Mesodermal cell (in vitro differentiated cells): Measurements from ENCODE around the gene TMCO4.
"Not testable (repeated sequence)": the region's sequence is repeated elsewhere in the genome, so short reads cannot be mapped to it uniquely, and the experiment has no call there.

ENCODE experiments used
- H3K27ac ChIP-seq: 2 replicates; pipeline ENCODE4 v1.7.0; 2013; ENCODE audit warnings: mild to moderate bottlenecking, low read depth, low read length, moderate library complexity; ENCODE audit not compliant: severe bottlenecking
- H3K36me3 ChIP-seq: 2 replicates; pipeline ENCODE4 v1.7.1; 2013; ENCODE audit warnings: mild to moderate bottlenecking, low read length, moderate library complexity; ENCODE audit not compliant: control insufficient read depth, insufficient read depth
- H3K4me1 ChIP-seq: one replicate; pipeline ENCODE4 v1.7.1; 2013; ENCODE audit warnings: mild to moderate bottlenecking, low read length; ENCODE audit not compliant: insufficient read depth, control insufficient read depth, poor library complexity, severe bottlenecking
- H3K4me3 ChIP-seq: 2 replicates; pipeline ENCODE4 v1.7.0; 2013; ENCODE audit warnings: low read length, control low read depth, mild to moderate bottlenecking; ENCODE audit not compliant: insufficient read depth, poor library complexity, severe bottlenecking; ENCODE audit errors: extremely low read depth
- H3K9me3 ChIP-seq: 2 replicates; pipeline ENCODE4 v1.7.1; 2013; ENCODE audit warnings: mild to moderate bottlenecking, low read length, moderate library complexity; ENCODE audit not compliant: control insufficient read depth
- WGBS, 2 experiments: methylation state at CpG; one replicate each; pipeline ENCODE4 v1.1.5; 2013; ENCODE audit warnings: missing lambda C conversion rate in 2 of 2; ENCODE audit not compliant: insufficient coverage in 2 of 2; 5-methylcytosine and 5-hydroxymethylcytosine counted together

Gene TMCO4

DNA sequence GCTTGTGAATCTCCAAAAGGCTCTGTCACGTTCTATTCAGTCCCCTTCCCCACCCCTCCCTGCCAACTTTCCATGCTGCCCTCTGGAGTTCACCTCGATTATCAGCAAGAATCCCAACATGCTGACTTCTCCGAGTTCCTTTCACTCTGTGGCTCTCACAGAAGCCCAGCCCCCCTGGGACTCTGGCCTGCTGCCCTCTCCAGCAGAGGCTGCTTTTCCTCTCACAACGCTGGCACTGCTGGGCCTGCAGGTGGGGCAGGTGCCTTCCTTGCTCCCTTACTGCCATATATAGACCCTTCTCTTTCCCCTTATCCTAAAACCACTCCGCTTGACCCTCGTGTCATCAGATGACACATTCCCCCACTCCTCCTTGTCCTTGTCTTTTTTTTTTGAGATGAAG is 25.6 kb upstream of the TMCO4 start:
- 50% methylated on average over 6 of the region's 6 CpGs for WGBS, 2 experiments
- Histone ChIP-seq H3K36me3 (no peaks in the 10 kb centered on the region), H3K9me3 (no peaks in the 10 kb centered on the region), H3K4me3 (no peak overlapping the region), H3K4me1 (peaks cover 5% of the 10 kb centered on the region), H3K27ac (no peak overlapping the region)

DNA sequence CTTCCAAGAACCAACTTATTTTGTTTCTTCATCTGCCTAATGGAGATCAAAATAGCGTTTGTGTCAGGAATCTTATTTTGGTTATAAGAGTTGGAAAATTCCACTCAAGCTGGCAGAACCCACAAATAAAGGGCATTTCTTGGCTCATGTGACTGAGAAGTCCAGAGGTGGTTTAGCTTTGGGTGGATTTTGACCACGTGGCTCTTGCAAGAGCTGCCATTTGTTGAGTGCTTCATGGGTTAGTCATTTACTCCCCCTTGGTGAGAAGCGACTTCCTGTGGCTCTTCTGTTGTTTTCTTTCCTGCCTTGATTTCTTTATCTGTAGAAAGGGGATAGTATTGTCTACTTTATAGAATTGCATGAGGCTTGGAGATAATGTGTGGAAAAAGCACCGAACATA is 24.8 kb upstream of the TMCO4 start:
- Histone ChIP-seq H3K4me3 (no peak overlapping the region), H3K36me3 (no peaks in the 10 kb centered on the region)
- WGBS, 2 experiments: 74 to 78% methylated on average over 3 of the region's 4 CpGs

DNA sequence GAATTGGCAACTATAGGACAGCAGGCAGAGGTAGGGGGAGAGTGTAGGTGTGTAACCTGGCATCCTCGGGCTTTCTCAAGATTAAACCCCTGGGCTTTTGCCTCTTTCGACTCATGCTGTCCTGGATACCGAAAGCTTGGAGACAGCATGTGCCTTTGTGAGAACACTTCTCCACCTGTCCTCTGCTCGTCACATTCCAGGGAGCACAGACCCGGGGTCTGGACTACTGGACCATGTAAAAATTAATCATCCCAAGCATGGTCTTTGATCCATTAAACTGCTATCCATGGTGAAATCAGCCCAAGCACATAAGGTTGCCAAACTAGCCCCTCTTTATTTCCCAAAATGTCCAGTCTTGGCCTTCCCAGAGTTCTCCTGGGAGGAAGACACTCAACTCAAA is 24.3 kb upstream of the TMCO4 start:
- Histone ChIP-seq H3K36me3 (no peaks in the 10 kb centered on the region), H3K27ac (no peak overlapping the region), H3K4me3 (no peak overlapping the region), H3K4me1 (peaks cover 5% of the 10 kb centered on the region), H3K9me3 (no peaks in the 10 kb centered on the region)
- WGBS, 2 experiments: 74 to 93% methylated on average over 4 to 5 of the region's 5 CpGs

More for the DNA sequence above, 24.8 kb upstream of the TMCO4 start:
- H3K27ac ChIP-seq: no peak overlapping the region
- peaks cover 5% of the 10 kb centered on the region for H3K4me1 ChIP-seq
- H3K9me3 ChIP-seq: no peaks in the 10 kb centered on the region

DNA sequence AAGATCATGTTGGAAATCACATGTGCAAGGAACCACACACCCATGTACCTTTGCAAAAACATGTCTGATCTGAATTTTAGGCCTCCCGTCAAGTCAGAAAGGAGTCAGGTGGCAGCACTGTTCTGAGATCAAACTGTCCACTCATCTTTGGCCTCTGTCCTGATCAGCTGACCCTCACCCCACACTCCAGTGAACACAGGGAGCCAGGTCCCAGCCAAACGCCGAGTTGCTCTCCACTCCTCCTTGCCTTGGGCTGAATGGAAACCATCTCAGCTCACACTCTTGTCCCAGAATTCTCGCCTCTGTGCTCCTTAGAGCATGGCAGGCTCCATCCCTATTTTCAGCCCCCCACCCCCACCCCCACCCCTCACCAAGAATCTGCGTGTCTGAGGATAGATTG is 20.0 kb upstream of the TMCO4 start:
- no peaks in the 10 kb centered on the region for H3K36me3 ChIP-seq
- H3K27ac ChIP-seq: no peak overlapping the region
- H3K4me3 ChIP-seq: no peak overlapping the region
- H3K9me3 ChIP-seq: no peaks in the 10 kb centered on the region
- H3K4me1 ChIP-seq: peaks cover 3% of the 10 kb centered on the region
- 71 to 83% methylated on average over 3 of the region's 5 CpGs for WGBS, 2 experiments

DNA sequence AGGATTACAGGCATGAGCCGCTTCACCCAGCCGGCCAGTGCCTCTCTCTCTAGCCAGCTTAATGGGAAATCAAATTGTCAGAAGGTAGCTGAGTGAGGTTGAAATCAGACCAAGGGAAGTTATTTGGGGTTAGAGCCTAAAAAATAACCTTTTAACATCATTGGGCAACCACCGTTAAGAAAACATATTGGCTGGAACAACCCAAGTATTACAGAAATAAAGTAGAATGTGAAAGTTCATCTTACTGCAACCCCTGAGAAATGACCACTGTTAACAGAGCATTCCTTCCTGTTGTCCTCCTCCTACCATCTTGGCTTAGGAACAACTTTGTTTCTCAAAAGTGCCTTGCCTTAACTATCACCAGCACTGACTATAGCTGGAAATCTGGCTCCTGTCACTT is 18.6 kb upstream of the TMCO4 start:
- no peaks in the 10 kb centered on the region for H3K4me1 ChIP-seq
- H3K4me3 ChIP-seq: no peak overlapping the region
- no peak overlapping the region for H3K27ac ChIP-seq
- H3K9me3 ChIP-seq: no peaks in the 10 kb centered on the region
- no peaks in the 10 kb centered on the region for H3K36me3 ChIP-seq
- 100% methylated on average over 1 of the region's 3 CpGs; no CpG with 5 or more reads in 1 of the 2 experiments for WGBS, 2 experiments

DNA sequence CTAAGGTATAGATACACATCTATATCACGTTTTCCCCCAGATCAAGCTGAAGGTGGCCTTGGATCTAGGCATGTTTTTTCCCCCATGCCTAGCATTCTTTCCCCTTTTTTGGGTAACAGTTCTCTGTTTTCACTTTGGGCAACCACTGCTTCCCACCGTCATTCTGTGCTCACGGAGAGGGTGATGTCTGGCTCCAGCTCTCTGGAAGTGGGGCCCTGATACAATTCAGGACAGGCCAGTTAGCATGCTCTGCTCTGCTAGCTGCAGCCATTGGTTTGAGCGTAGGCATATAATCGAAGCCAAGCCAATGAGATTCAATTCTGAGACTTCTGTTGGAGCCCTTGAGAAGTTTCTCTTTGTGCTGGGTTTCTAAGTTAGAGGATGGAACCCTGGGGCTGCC is 17.4 kb upstream of the TMCO4 start:
- Histone ChIP-seq H3K36me3 (no peaks in the 10 kb centered on the region), H3K9me3 (no peaks in the 10 kb centered on the region), H3K4me1 (no peaks in the 10 kb centered on the region), H3K4me3 (no peak overlapping the region), H3K27ac (no peak overlapping the region)
- WGBS, 2 experiments: 67 to 79% methylated on average over 5 of the region's 5 CpGs

DNA sequence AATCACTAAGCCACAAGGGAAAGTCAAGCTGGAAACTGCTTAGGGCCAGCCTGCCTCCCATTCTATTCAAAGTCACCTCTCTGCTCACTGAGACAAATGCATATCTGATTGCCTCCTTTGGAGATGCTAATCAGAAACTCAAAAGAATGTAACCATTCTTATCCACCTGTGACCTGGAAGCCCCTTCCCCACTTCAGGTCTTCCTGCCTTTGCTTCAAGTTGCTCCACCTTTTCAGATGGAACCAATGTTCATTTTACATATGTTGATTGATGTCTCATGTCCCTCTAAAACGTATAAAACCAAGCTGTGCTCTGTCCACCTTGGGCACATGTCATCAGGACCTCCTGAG is 17.0 kb upstream of the TMCO4 start:
- not testable (repeated sequence) for H3K4me3 ChIP-seq, H3K4me1 ChIP-seq, H3K9me3 ChIP-seq, H3K36me3 ChIP-seq, H3K27ac ChIP-seq
- 0 to 56% methylated on average over 1 of the region's 1 CpG for WGBS, 2 experiments

DNA sequence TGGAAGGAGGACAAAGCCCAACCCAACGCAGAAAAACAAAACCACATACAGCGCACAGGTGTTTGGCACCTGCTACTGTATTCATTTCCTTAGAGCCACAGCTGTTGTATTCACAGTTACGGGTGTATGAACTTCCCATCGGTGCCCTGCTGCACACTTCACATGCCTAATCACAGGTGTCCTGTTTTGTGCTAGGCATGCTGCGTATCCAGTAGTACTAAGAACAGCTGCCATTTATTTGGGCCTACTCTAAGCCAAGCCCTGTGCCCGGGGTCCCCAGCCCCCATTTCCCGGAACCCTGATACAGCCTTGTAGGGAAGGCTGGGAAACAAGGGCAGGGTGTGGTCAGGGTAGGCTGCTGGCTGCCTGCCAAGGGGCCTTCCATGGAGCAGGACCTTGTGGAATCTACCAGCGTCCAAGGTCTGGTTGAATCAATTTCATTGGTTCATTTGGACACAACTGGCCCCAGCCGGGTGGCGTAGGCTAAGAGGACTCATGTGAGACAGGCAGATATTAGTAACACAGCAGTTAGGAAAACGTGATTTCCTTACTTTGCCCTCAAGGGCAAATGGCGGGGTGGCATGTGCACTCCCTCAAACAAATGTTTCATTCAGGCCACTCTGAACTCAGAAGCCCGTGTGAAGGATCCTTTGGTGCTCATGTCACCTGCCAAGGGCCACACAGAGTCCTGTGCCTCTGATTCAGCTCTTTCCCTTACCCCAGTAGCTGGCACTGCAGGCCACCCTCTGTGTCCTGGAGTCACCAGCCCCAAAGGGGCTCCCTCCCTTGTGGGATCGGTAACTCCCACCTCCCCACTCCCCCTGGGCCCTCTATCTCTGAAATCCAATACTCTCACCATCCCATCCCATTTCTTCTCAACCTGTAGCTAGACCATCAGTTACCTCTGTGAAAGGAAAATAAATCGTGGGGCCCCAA is 16.4 kb upstream of the TMCO4 start:
- Histone ChIP-seq H3K9me3 (no peaks in the 10 kb centered on the region), H3K4me1 (peaks cover 4% of the 10 kb centered on the region), H3K27ac (no peak overlapping the region), H3K36me3 (no peaks in the 10 kb centered on the region), H3K4me3 (no peak overlapping the region)
- WGBS, 2 experiments: 81 to 83% methylated on average over 12 to 15 of the region's 15 CpGs

DNA sequence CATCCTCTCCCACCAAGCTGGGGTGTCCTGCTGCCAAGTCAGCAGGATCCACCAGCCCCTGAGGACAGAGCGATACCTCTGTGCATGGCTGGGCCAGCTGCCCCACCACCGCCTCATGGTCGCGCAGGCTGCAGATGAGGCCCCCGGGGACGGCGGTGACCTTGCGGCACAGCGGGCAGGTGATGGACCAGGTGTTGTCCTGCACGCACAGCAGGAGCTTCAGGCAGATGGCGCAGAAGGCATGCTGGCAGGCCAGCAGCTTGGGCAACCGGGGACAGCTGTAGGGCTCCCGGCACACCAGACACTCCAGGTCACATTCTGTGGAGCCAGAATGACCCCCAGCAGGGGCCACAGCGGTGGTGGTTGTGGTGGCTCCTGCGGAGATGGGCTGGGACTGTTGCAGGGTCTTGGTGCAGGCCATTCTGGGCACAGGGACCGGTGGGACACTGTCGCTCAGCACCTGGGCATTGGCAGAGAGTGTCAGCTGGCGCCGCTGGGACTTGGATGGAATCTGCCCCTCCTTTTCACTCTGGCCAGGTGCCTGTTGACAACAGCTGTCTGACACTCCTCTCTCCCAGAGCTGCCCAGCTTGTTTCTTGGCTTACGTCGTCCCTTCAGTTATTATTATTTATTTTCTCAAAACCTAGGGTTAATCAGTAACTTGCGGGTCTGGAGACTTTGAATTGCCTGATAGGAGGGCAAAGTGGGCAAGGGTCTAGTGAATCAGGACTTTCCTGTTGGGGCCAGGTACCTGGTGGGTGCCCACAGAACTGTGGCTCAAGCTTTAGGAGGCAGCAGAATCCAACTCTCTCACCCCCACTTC is 15.2 kb upstream of the TMCO4 start, which contains the start of gene RNF186:
Gene RNF186, minus strand, starts transcription at position 603 of the 823 bp plus-strand sequence. Its CDS starts 182 bp downstream, at position 421.
- H3K9me3 ChIP-seq: no peaks in the 10 kb centered on the region
- no peak within 1 kb of the TSS for H3K27ac ChIP-seq
- 90 to 94% methylated on average over 19 of the region's 22 CpGs for WGBS, 2 experiments
- H3K4me1 ChIP-seq: peaks cover 4% of the 10 kb centered on the region
- no peak within 1 kb of the TSS for H3K4me3 ChIP-seq
- no peaks in the 10 kb centered on the region for H3K36me3 ChIP-seq

DNA sequence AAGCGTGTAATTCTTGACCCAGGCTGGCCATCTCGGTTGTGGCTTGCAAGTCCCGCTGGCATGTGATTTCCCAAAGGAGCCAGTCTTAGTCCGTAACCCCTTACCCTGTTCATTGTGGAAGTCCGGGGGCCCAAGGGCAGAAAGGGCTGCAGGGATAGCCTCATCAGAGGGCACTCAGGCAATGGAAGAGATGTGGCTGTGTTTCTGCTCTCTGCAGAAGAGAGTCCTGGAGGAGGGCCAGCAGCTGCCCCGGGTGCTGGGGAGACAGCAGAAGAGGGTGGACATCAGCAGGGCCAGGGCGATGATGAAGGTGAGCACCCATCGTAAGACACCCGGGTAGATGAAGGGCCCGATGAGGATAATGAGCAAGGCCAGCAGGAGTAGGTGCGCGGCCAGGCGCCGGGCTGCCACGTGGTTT is 14.5 kb upstream of the TMCO4 start:
- H3K9me3 ChIP-seq: no peaks in the 10 kb centered on the region
- 96% methylated on average over 14 to 15 of the region's 15 CpGs for WGBS, 2 experiments
- H3K4me3 ChIP-seq: no peak overlapping the region
- peaks cover 4% of the 10 kb centered on the region for H3K4me1 ChIP-seq
- no peaks in the 10 kb centered on the region for H3K36me3 ChIP-seq
- no peak overlapping the region for H3K27ac ChIP-seq
